Parathyroid adenoma (tissue), 2 donors: ENCODE data around the gene KRT79.

Experiments used
- H2AFZ ChIP-seq: fragments of 300-600 bp; sonication (generic); one replicate; pipeline ENCODE4 v1.7.0; 2017; ENCODE audit warnings: antibody characterized with exemption, mild to moderate bottlenecking
- H3K27ac ChIP-seq: fragments of 300-600 bp; sonication (generic); one replicate; pipeline ENCODE4 v1.7.0; 2017
- H3K27me3 ChIP-seq: fragments of 300-600 bp; sonication (generic); one replicate; pipeline ENCODE4 v1.7.0; 2017; ENCODE audit warnings: low read length; ENCODE audit not compliant: control insufficient read depth, insufficient read depth
- H3K36me3 ChIP-seq: fragments of 300-600 bp; sonication (generic); one replicate; pipeline ENCODE4 v1.7.0; 2017; ENCODE audit warnings: low read length; ENCODE audit not compliant: control insufficient read depth, insufficient read depth
- H3K4me1 ChIP-seq: fragments of 300-600 bp; sonication (generic); one replicate; pipeline ENCODE4 v1.7.0; 2017; ENCODE audit warnings: control low read depth
- H3K4me2 ChIP-seq: fragments of 300-600 bp; sonication (generic); one replicate; pipeline ENCODE4 v1.7.0; 2017; ENCODE audit warnings: low read length
- H3K4me3 ChIP-seq: fragments of 300-600 bp; sonication (generic); one replicate; pipeline ENCODE4 v1.7.0; 2017; ENCODE audit warnings: low read depth, low read length
- H3K79me2 ChIP-seq: fragments of 300-600 bp; sonication (generic); one replicate; pipeline ENCODE4 v1.7.0; 2017; ENCODE audit warnings: control low read depth
- H3K9ac ChIP-seq: fragments of 300-600 bp; sonication (generic); one replicate; pipeline ENCODE4 v1.7.0; 2017; ENCODE audit warnings: mild to moderate bottlenecking
- H3K9me3 ChIP-seq: fragments of 300-600 bp; sonication (generic); one replicate; pipeline ENCODE4 v1.7.0; 2017; ENCODE audit warnings: low read length; ENCODE audit not compliant: control insufficient read depth
- TF ChIP-seq, protein P1 (sequence below): fragments of 300-600 bp; sonication (generic); IDR thresholded peaks from one replicate; pipeline ENCODE4 v1.7.0; 2017; ENCODE audit warnings: antibody characterized with exemption, mild to moderate bottlenecking
- donor health status: primary hyperparathyroidism.

KRT79 gene

DNA sequence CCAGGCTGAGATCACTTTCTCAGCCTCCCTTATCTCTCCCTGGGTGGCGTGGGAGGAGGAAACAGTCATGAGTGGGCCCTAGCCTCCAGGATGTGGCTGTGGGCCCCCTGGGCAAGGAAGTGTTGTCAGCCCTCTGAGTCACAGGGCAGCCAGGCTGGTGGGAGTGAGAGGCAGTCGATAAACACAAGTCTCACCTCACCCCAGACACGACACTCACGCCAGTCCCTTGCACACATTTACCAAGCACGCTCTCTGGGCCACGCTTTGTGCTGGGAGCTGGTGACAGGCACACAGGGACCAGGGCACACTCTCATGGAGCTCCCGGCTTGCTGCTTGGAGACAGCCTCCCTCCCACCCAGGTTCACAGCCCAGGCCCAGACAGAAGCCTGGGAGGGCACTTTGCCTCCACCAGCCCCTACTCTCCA lies 1.9 kb upstream of the KRT79 start:
- H3K9me3 ChIP-seq = no peaks in the 10 kb centered on the region
- no peaks in the 10 kb centered on the region for H3K79me2 ChIP-seq
- H3K27ac ChIP-seq = no peak overlapping the region
- H2AFZ ChIP-seq = no peak overlapping the region
- TF ChIP-seq, protein P1, sequence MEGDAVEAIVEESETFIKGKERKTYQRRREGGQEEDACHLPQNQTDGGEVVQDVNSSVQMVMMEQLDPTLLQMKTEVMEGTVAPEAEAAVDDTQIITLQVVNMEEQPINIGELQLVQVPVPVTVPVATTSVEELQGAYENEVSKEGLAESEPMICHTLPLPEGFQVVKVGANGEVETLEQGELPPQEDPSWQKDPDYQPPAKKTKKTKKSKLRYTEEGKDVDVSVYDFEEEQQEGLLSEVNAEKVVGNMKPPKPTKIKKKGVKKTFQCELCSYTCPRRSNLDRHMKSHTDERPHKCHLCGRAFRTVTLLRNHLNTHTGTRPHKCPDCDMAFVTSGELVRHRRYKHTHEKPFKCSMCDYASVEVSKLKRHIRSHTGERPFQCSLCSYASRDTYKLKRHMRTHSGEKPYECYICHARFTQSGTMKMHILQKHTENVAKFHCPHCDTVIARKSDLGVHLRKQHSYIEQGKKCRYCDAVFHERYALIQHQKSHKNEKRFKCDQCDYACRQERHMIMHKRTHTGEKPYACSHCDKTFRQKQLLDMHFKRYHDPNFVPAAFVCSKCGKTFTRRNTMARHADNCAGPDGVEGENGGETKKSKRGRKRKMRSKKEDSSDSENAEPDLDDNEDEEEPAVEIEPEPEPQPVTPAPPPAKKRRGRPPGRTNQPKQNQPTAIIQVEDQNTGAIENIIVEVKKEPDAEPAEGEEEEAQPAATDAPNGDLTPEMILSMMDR = no peak
- no peak overlapping the region for H3K4me3 ChIP-seq
- H3K4me2 ChIP-seq = no peak overlapping the region
- no peaks in the 10 kb centered on the region for H3K27me3 ChIP-seq
- no peaks in the 10 kb centered on the region for H3K4me1 ChIP-seq
- no peaks in the 10 kb centered on the region for H3K36me3 ChIP-seq
- no peak overlapping the region for H3K9ac ChIP-seq

DNA sequence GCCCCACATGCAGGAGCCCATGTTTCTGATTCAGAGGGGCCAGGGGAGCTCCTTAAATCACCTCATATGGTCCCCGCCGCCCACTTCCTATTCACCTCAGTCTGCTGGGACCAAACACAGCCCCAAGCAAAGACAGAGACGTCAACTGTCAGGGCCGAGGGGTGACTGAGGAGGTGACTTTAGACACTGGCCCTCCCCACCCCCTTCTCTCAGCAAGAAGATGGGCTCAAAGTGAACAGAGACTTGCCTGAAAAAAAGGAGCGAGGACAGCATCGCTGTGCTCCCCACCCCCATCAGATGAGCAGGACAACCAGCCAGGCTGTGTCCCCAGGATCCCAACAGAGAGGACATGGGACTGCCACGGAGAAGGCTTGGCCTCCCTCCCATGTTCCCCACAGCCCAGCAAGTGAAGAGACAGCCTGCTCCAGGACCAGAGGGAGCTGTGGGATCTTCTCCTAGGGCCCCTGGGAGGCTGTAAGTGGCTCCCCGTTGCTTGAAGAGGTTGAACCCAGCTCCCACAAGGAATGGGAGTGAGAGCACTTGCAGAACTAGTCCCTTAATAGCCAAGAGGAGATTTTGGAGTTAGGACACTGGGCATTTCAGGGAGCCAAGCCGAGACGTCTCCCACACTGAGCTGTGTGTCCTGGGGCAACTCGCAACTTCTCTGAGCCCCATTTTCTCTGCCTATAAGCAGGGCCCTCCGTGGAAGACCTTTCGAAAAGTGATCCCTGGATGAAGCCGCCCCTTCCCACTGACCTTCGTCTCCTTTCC lies 1.3 kb upstream of the KRT79 start:
- no peaks in the 10 kb centered on the region for H3K36me3 ChIP-seq
- no peak overlapping the region for H3K4me2 ChIP-seq
- H3K27ac ChIP-seq = no peak overlapping the region
- H3K9me3 ChIP-seq = no peaks in the 10 kb centered on the region
- H3K79me2 ChIP-seq = no peaks in the 10 kb centered on the region
- H3K4me3 ChIP-seq = no peak overlapping the region
- no peak overlapping the region for H2AFZ ChIP-seq
- no peaks in the 10 kb centered on the region for H3K27me3 ChIP-seq
- no peak overlapping the region for H3K9ac ChIP-seq
- no peaks in the 10 kb centered on the region for H3K4me1 ChIP-seq
- TF ChIP-seq, protein P1 = no peak

DNA sequence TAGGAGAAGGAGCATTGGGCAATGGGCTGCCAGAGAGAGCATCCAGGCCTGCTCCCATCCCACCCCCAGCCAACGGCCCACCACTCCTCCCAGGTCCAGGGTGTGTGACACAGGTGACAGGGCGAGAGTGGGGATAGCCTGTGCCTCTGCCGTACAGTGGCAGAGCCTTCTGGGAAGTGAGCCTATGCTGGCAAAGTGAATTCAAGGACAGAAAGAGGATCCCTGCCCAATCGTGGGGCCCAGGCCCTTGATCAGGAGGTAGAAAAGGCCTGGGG lies 553 bp upstream of the KRT79 start:
- Histone ChIP-seq H3K4me3 (no peak overlapping the region), H3K27ac (no peak overlapping the region), H3K27me3 (no peaks in the 10 kb centered on the region), H3K79me2 (no peaks in the 10 kb centered on the region), H3K9me3 (no peaks in the 10 kb centered on the region), H3K4me2 (no peak overlapping the region), H3K36me3 (no peaks in the 10 kb centered on the region), H3K9ac (no peak overlapping the region), H3K4me1 (no peaks in the 10 kb centered on the region), H2AFZ (no peak overlapping the region)
- TF ChIP-seq, protein P1 = no peak

GRCh38 chr12:52832985-52833905 lies 866 bp downstream of the KRT79 start:
- H3K36me3 ChIP-seq = no peaks in the 10 kb centered on the region
- H3K9me3 ChIP-seq = no peaks in the 10 kb centered on the region
- no peak overlapping the region for H3K27ac ChIP-seq
- TF ChIP-seq, protein P1 = no peak
- no peaks in the 10 kb centered on the region for H3K4me1 ChIP-seq
- no peak overlapping the region for H2AFZ ChIP-seq
- H3K27me3 ChIP-seq = no peaks in the 10 kb centered on the region
- H3K79me2 ChIP-seq = no peaks in the 10 kb centered on the region
- no peak overlapping the region for H3K9ac ChIP-seq
- H3K4me2 ChIP-seq = no peak overlapping the region
- no peak overlapping the region for H3K4me3 ChIP-seq
